H1 (cell line): Measurements from ENCODE around the gene UBTD1. TPM values are rescaled to one million over a fixed set of nuclear protein-coding genes. Genes with fewer than 3 reads are reported as not detected.

Source experiments
- CTCF ChIA-PET: fragments of 300-600 bp; sonication (Branson Sonifier 250); formaldehyde crosslinking; loops from one replicate; lab custom pipeline; 2021; ENCODE audit not compliant: partially characterized antibody; lab: Charles Lee
- POLR2A ChIA-PET: fragments of 300-600 bp; sonication (Branson Sonifier 250); formaldehyde crosslinking; loops from one replicate; lab custom pipeline; 2021; ENCODE audit warnings: inconsistent platforms; ENCODE audit not compliant: partially characterized antibody; lab: Charles Lee
- DNase-seq, 2 experiments: peaks; one replicate each; pipeline versions ENCODE4 v3.0.0 to v3.0.0-alpha.2; 2010 to 2022; ENCODE audit warnings: low spot score in 2 of 2, low read depth in 1 of 2, mixed read lengths in 1 of 2
- FAIRE-seq: peaks from 2 replicates; lab custom pipeline; 2011; peaks lifted over from hg19 to GRCh38; lab: Jason Lieb, UNC
- H2AFZ ChIP-seq: 2 replicates; pipeline ENCODE4 v1.8.1; 2012; ENCODE audit warnings: low read length, inconsistent platforms
- H2AK5ac ChIP-seq: 2 replicates; pipeline ENCODE4 v1.6.1; 2013; ENCODE audit warnings: low read depth, low read length
- H2BK120ac ChIP-seq: replicated peaks from 2 replicates; pipeline ENCODE3; 2013; ENCODE audit warnings: low read depth, low read length, inconsistent platforms
- H2BK12ac ChIP-seq: 2 replicates; pipeline ENCODE4 v1.6.1; 2013; ENCODE audit warnings: low read depth, low read length
- H2BK15ac ChIP-seq: 2 replicates; pipeline ENCODE4 v1.6.1; 2013; ENCODE audit warnings: low read length
- H2BK20ac ChIP-seq: 2 replicates; pipeline ENCODE4 v1.6.1; 2013; ENCODE audit warnings: low read length
- H2BK5ac ChIP-seq: 2 replicates; pipeline ENCODE4 v1.6.1; 2013; ENCODE audit warnings: low read depth, low read length
- H3K14ac ChIP-seq: 2 replicates; pipeline ENCODE4 v1.6.1; 2013; ENCODE audit warnings: inconsistent platforms; ENCODE audit not compliant: insufficient read length
- H3K18ac ChIP-seq: 2 replicates; pipeline ENCODE4 v1.6.1; 2013; ENCODE audit warnings: low read length; ENCODE audit errors: extremely low read depth
- H3K23ac ChIP-seq: 2 replicates; pipeline ENCODE4 v1.6.1; 2013; ENCODE audit warnings: inconsistent platforms; ENCODE audit not compliant: insufficient read length
- H3K23me2 ChIP-seq: 2 replicates; pipeline ENCODE4 v1.6.1; 2013; ENCODE audit warnings: low read depth, low read length
- H3K27ac ChIP-seq: 2 replicates; pipeline ENCODE4 v1.6.1; 2011; ENCODE audit warnings: low read depth, low read length, inconsistent platforms
- H3K27me3 ChIP-seq, 4 experiments: replicated peaks in 1 of 4; 1 replicate in 1 of 4; 2 replicates in 3 of 4; pipeline versions ENCODE4 v1.6.1 to v1.8.1; 2011 to 2013; ENCODE audit warnings: low read length in 3 of 4, mild to moderate bottlenecking in 3 of 4, inconsistent platforms in 2 of 4, mixed read lengths in 2 of 4, moderate library complexity in 1 of 4; ENCODE audit not compliant: control insufficient read depth in 3 of 4, insufficient read depth in 3 of 4; ENCODE audit errors: extremely low read depth in 1 of 4
- H3K36me3 ChIP-seq, 4 experiments: 2 replicates each; pipeline versions ENCODE4 v1.6.1 to v1.8.1; 2011 to 2013; ENCODE audit warnings: mild to moderate bottlenecking in 4 of 4, low read length in 3 of 4, moderate library complexity in 2 of 4, control low read depth in 1 of 4, inconsistent platforms in 1 of 4; ENCODE audit not compliant: insufficient read depth in 4 of 4, control insufficient read depth in 2 of 4
- H3K4ac ChIP-seq: replicated peaks from 2 replicates; pipeline ENCODE3; 2013; ENCODE audit warnings: low read length, low read depth, mixed read lengths, inconsistent platforms; ENCODE audit not compliant: insufficient read length
- H3K4me1 ChIP-seq, 4 experiments: replicated peaks in 1 of 4; 1 replicate in 1 of 4; 2 replicates in 3 of 4; pipeline versions ENCODE4 v1.6.1 to v1.8.1; 2011 to 2013; ENCODE audit warnings: low read length in 3 of 4, inconsistent platforms in 2 of 4, mixed read lengths in 1 of 4; ENCODE audit not compliant: insufficient read depth in 4 of 4, control insufficient read depth in 3 of 4
- H3K4me2 ChIP-seq, 2 experiments: 2 replicates each; pipeline versions ENCODE4 v1.6.1 to v1.8.1; 2011 to 2013; ENCODE audit warnings: low read depth in 2 of 2, low read length in 2 of 2, control low read depth in 1 of 2, inconsistent platforms in 1 of 2, mild to moderate bottlenecking in 1 of 2; ENCODE audit not compliant: insufficient read depth in 1 of 2
- H3K4me3 ChIP-seq, 4 experiments: fragments of 200-600, 300-600 bp in 1 of 4; sonication (generic), shearing (Covaris generic), sonication (Bioruptor Twin) in 1 of 4; 2 replicates each; pipeline versions ENCODE4 v1.5.1 to v1.8.1; 2011 to 2016; ENCODE audit warnings: low read length in 4 of 4, low read depth in 3 of 4, control low read depth in 2 of 4, inconsistent platforms in 2 of 4, mild to moderate bottlenecking in 2 of 4, mixed read lengths in 1 of 4, moderate library complexity in 1 of 4; ENCODE audit not compliant: insufficient read depth in 2 of 4; ENCODE audit errors: extremely low read depth in 1 of 4
- H3K56ac ChIP-seq: replicated peaks from 2 replicates; pipeline ENCODE3; 2013; ENCODE audit warnings: low read depth, mild to moderate bottlenecking, mixed read lengths, low read length, inconsistent platforms; ENCODE audit not compliant: insufficient read length
- H3K79me1 ChIP-seq: 2 replicates; pipeline ENCODE4 v1.6.1; 2013; ENCODE audit warnings: low read depth, low read length, control low read depth
- H3K79me2 ChIP-seq, 2 experiments: 2 replicates each; pipeline versions ENCODE4 v1.6.1 to v1.8.1; 2012 to 2013; ENCODE audit warnings: low read length in 2 of 2, mild to moderate bottlenecking in 2 of 2, inconsistent platforms in 1 of 2; ENCODE audit not compliant: insufficient read depth in 2 of 2, control insufficient read depth in 1 of 2
- H3K9ac ChIP-seq, 4 experiments: replicated peaks in 1 of 4; 1 replicate in 1 of 4; 2 replicates in 3 of 4; pipeline versions ENCODE4 v1.6.1 to v1.8.1; 2011 to 2013; ENCODE audit warnings: low read depth in 3 of 4, low read length in 3 of 4, control low read depth in 2 of 4, mild to moderate bottlenecking in 2 of 4, moderate library complexity in 2 of 4, inconsistent platforms in 1 of 4; ENCODE audit errors: extremely low read depth in 1 of 4
- H3K9me3 ChIP-seq, 2 experiments: 2 replicates each; pipeline versions ENCODE4 v1.6.1 to v1.8.1; 2012 to 2013; ENCODE audit warnings: mild to moderate bottlenecking in 2 of 2, moderate library complexity in 2 of 2, control low read depth in 1 of 2, inconsistent platforms in 1 of 2, low read depth in 1 of 2, low read length in 1 of 2, mixed read lengths in 1 of 2; ENCODE audit not compliant: insufficient read depth in 2 of 2
- H4K20me1 ChIP-seq, 2 experiments: replicated peaks in 1 of 2; 2 replicates each; pipeline versions ENCODE3 to v1.8.1; 2011 to 2013; ENCODE audit warnings: inconsistent platforms in 2 of 2, low read length in 2 of 2, mild to moderate bottlenecking in 1 of 2; ENCODE audit not compliant: insufficient read depth in 2 of 2, control insufficient read depth in 1 of 2
- H4K5ac ChIP-seq: 2 replicates; pipeline ENCODE4 v1.6.1; 2013; ENCODE audit warnings: low read length, low read depth, mixed read lengths, inconsistent platforms; ENCODE audit not compliant: insufficient read length
- H4K8ac ChIP-seq: 2 replicates; pipeline ENCODE4 v1.8.0; 2013; ENCODE audit warnings: mild to moderate bottlenecking, moderate library complexity, low read length, inconsistent platforms; ENCODE audit not compliant: insufficient read depth; ENCODE audit errors: extremely low read depth
- H4K91ac ChIP-seq: replicated peaks from 2 replicates; pipeline ENCODE3; 2013; ENCODE audit warnings: low read length, mixed read lengths, inconsistent platforms; ENCODE audit not compliant: insufficient read length
- RFX5 ChIP-seq: IDR thresholded peaks from 2 replicates; pipeline ENCODE4 v1.6.1; 2011; ENCODE audit warnings: low read depth, low read length, improper control_type of control experiment, borderline replicate concordance
- WGBS, 2 experiments: shearing (Covaris generic) in 1 of 2; methylation state at CpG; one replicate each; pipeline versions ENCODE4 v1.1.6 to v1.1.7; 2013 to 2015; ENCODE audit warnings: low lambda C conversion rate in 2 of 2, mixed read lengths in 2 of 2, inconsistent platforms in 1 of 2, low coverage in 1 of 2, missing lambda C conversion rate in 1 of 2; ENCODE audit not compliant: insufficient replicate concordance in 2 of 2, insufficient coverage in 1 of 2, insufficient read length in 1 of 2; ENCODE audit errors: extremely low coverage in 1 of 2, missing lambda C conversion rate in 1 of 2; 5-methylcytosine and 5-hydroxymethylcytosine counted together
- polyA plus RNA-seq, 7 experiments: library from polyadenylated mRNA; depleted of rRNA in 3 of 7; stranded (reverse) in 5 of 7; unstranded in 2 of 7; fragments of >200 nt in 5 of 7; fragments of 200-250 nt in 2 of 7; gene quantifications; 1 replicate in 5 of 7; 2 replicates in 1 of 7; 4 replicates in 1 of 7; pipeline versions ENCODE4 v1.2.1 to v1.2.3, GENCODE V29; 2011 to 2013; ENCODE audit warnings: missing spikeins in 2 of 7, mixed read lengths in 2 of 7
- total RNA-seq: library from RNA; stranded (reverse); fragmentation: NEBNext Ultra II Directional; extraction: Animal tissue kit (Norgen Biotek cat#: 25700); gene quantifications from 2 replicates; pipeline ENCODE4 v1.2.1, GENCODE V29; 2021

The UBTD1 gene
- total and polyA plus RNA-seq, 2 of the 8 experiments (the other 6 are each of a cell fraction or from before 2014, with no cell fraction given): 22.3 to 36.2 TPM

GRCh38 chr10:97502916-97503315, 4.2 kb downstream of the UBTD1 start:
- Histone ChIP-seq H4K91ac (no peak overlapping the region), H2BK120ac (no peak overlapping the region), H4K5ac (no peak overlapping the region), H3K79me2 (peaks cover 5 to 49% of the 10 kb centered on the region in 2 experiments; a peak in 3 of 4 replicates), H3K27me3 (peaks cover 0 to 16% (median 13%) of the 10 kb centered on the region in 4 experiments; a peak in 5 of 7 replicates), H3K14ac (no peak overlapping the region), H3K4me1 (peaks cover 0 to 10% (median 2%) of the 10 kb centered on the region in 4 experiments; a peak in 4 of 7 replicates), H2BK5ac (no peak overlapping the region), H4K8ac (no peak overlapping the region), H2BK15ac (no peak overlapping the region), H2BK20ac (no peak overlapping the region), H3K4ac (no peak overlapping the region), H3K9ac (no peak overlapping the region), H3K4me3 (no peak overlapping the region), H3K23me2 (peaks cover 10% of the 10 kb centered on the region), H3K9me3 (no peaks in the 10 kb centered on the region), H2AK5ac (no peak overlapping the region), H3K23ac (no peak overlapping the region), H3K18ac (no peak overlapping the region), H3K79me1 (peaks cover 17% of the 10 kb centered on the region), H2BK12ac (no peak overlapping the region), H3K36me3 (no peaks in the 10 kb centered on the region), H4K20me1 (peaks cover 6 to 23% of the 10 kb centered on the region in 2 experiments), H3K56ac (no peak overlapping the region), H3K27ac (no peak overlapping the region), H2AFZ (no peak overlapping the region), H3K4me2 (no peak overlapping the region)
- ChIA-PET POLR2A (interaction anchor here (1.0 kb wide), 1 partner anchor 19 kb away, joined by 3 read pairs; no protein-coding TSS in a partner anchor), CTCF (interaction anchor here (0.7 to 1.7 kb wide), 4 partner anchors 10 to 37 kb away, joined by 3 to 6 read pairs (median 3); no protein-coding TSS in a partner anchor)
- FAIRE-seq (no peak), DNase-seq (no peak)
- WGBS, 2 experiments: 86% methylated on average over 6 of the region's 6 CpGs; no CpG with 5 or more reads in 1 of the 2 experiments
- no peak for TF ChIP-seq RFX5
